GM23248 (cell line): ENCODE results near the gene ARHGAP26.

Experiments used
- EZH2 ChIP-seq: fragments of 200-600 bp; sonication (generic); IDR thresholded peaks from 2 replicates; pipeline ENCODE4 v1.6.1; 2018; ENCODE audit warnings: antibody characterized with exemption, mild to moderate bottlenecking; ENCODE audit not compliant: insufficient read depth, poor library complexity, severe bottlenecking
- EZH2phosphoT487 ChIP-seq: fragments of 200-600 bp; sonication (generic); IDR thresholded peaks from 2 replicates; pipeline ENCODE4 v1.6.1; 2018; ENCODE audit warnings: antibody characterized with exemption, moderate library complexity, mild to moderate bottlenecking, low read depth; ENCODE audit not compliant: insufficient read depth

DNA sequence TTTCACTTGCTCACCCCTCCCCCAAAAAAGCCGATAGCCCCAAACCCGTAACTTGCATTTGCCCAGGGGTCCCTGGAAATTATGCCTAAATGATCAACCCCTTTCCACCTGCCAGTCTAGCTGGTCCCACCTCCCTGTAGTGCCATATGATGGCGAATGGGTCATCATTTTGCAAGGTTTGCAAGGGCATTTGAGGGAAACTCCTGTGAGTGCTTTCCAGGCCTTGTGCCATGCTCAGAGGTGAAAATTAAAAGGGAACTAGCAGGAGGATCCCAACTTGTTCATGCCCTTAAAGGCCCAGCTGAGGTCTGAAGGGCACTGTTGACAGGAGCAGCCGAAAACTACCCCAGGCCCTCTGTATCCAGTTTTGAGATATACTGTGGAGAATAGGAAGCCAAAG, 440.4 kb downstream of the ARHGAP26 start:
- no peak for TF ChIP-seq EZH2phosphoT487
- TF ChIP-seq EZH2 = no peak
